ENCODE data around the gene NADSYN1.

GRCh38 chr11:71456294-71456693, 3.3 kb downstream of the NADSYN1 start:
- TF ChIP-seq CTCF (conservative IDR thresholded peaks at IDR 0.05; ENCODE audit: low read length) = no peak
- no peak for TF ChIP-seq EZH2phosphoT487 (IDR thresholded peaks at IDR 0.05; ENCODE audit: borderline replicate concordance, low read depth, low read length)
